GM12878 (cell line): ENCODE measurements around the gene SPAG16. TPM values are rescaled to one million over a fixed set of nuclear protein-coding genes. Genes with fewer than 3 reads are reported as not detected.

Experiments
- ATAC-seq: fragments of 200-7000 bp; cut with Tn5 transposase; 3 replicates; pipeline ENCODE4 v1.9.1; 2020; ENCODE audit warnings: mild to moderate bottlenecking, moderate library complexity
- BruUV-seq: library from RNA; stranded (reverse); fragments of 400-500 nt; replicated peaks from 2 replicates; lab custom pipeline; 2021; lab: Mats Ljungman, UMichigan
- CTCF ChIA-PET: fragments of 300-600 bp; sonication (Branson Sonifier 250); formaldehyde crosslinking; extraction: SDS; loops from one replicate; lab custom pipeline; 2021; ENCODE audit warnings: inconsistent platforms; lab: Yijun Ruan, JAX
- POLR2A ChIA-PET: fragments of 350-600 bp; formaldehyde crosslinking; extraction: SDS; loops from one replicate; lab custom pipeline; 2021; ENCODE audit warnings: inconsistent platforms; lab: Charles Lee
- RAD21 ChIA-PET: fragments of 300-600 bp; sonication (Branson Sonifier 250); formaldehyde crosslinking; loops from one replicate; lab custom pipeline; 2023; ENCODE audit warnings: antibody characterized with exemption; ENCODE audit not compliant: unreplicated experiment; lab: Charles Lee
- SMC1A ChIA-PET: fragments of 300-600 bp; sonication (Branson Sonifier 250); formaldehyde crosslinking; loops from one replicate; lab custom pipeline; 2023; ENCODE audit not compliant: unreplicated experiment, uncharacterized antibody; lab: Charles Lee
- DNase-seq: peaks from one replicate; pipeline ENCODE4 v3.0.0-alpha.2; 2011; ENCODE audit warnings: low read depth, low spot score
- FAIRE-seq: peaks from 3 replicates; lab custom pipeline; 2011; peaks lifted over from hg19 to GRCh38; lab: Jason Lieb, UNC
- H2AFZ ChIP-seq: 2 replicates; pipeline ENCODE4 v1.6.0; 2011; ENCODE audit warnings: low read depth, low read length, control low read depth; ENCODE audit not compliant: control insufficient read depth
- H3K27ac ChIP-seq: 2 replicates; pipeline ENCODE4 v1.5.1; 2011; ENCODE audit warnings: control low read depth; ENCODE audit not compliant: control insufficient read depth, insufficient read depth
- H3K27me3 ChIP-seq, 2 experiments: replicated peaks in 1 of 2; 2 replicates each; pipeline versions ENCODE4 v1.6.0 to v1.6.1; 2011; ENCODE audit warnings: low read length in 1 of 2; ENCODE audit not compliant: control insufficient read depth in 2 of 2, insufficient read depth in 2 of 2
- H3K36me3 ChIP-seq, 2 experiments: 2 replicates each; pipeline ENCODE4 v1.5.1; 2011; ENCODE audit warnings: low read length in 1 of 2; ENCODE audit not compliant: control insufficient read depth in 2 of 2, insufficient read depth in 2 of 2
- H3K4me1 ChIP-seq: 2 replicates; pipeline ENCODE4 v1.6.1; 2011; ENCODE audit warnings: mild to moderate bottlenecking, low read length, moderate library complexity, mixed read lengths; ENCODE audit not compliant: control insufficient read depth, insufficient read depth
- H3K4me2 ChIP-seq: 2 replicates; pipeline ENCODE4 v1.6.0; 2011; ENCODE audit warnings: control low read depth; ENCODE audit not compliant: control insufficient read depth, insufficient read depth
- H3K4me3 ChIP-seq: fragments of 200-600 bp; sonication (generic); 2 replicates; pipeline ENCODE4 v1.5.1; 2016
- H3K79me2 ChIP-seq: 2 replicates; pipeline ENCODE4 v1.6.0; 2011; ENCODE audit warnings: low read length; ENCODE audit not compliant: control insufficient read depth, insufficient read depth
- H3K9ac ChIP-seq: 2 replicates; pipeline ENCODE4 v1.8.0; 2011; ENCODE audit warnings: low read length, control low read depth, mixed read lengths; ENCODE audit not compliant: control insufficient read depth, insufficient read depth
- H3K9me3 ChIP-seq: replicated peaks from 3 replicates; pipeline ENCODE4 v1.5.1; 2011; ENCODE audit warnings: mild to moderate bottlenecking, low read length; ENCODE audit not compliant: control insufficient read depth, insufficient read depth
- H4K20me1 ChIP-seq: 2 replicates; pipeline ENCODE4 v1.6.0; 2011; ENCODE audit not compliant: control insufficient read depth, insufficient read depth
- CREM ChIP-seq: IDR thresholded peaks from 2 replicates; pipeline ENCODE4 v1.6.1; 2014; ENCODE audit warnings: antibody characterized with exemption, low read depth
- HSF1 ChIP-seq: fragments of 150-350 bp; IDR thresholded peaks from 2 replicates; pipeline ENCODE4 v1.6.1; 2014; ENCODE audit warnings: mild to moderate bottlenecking, low read depth, low read length
- NR2C2 ChIP-seq: IDR thresholded peaks from 2 replicates; pipeline ENCODE4 v1.6.1; 2011; ENCODE audit warnings: borderline replicate concordance, low read depth; ENCODE audit not compliant: control insufficient read depth, insufficient read length
- POLR2A ChIP-seq: IDR thresholded peaks from 2 replicates; pipeline ENCODE4 v1.6.1; 2011; ENCODE audit warnings: low read depth, mild to moderate bottlenecking, low read length
- SP1 ChIP-seq: IDR thresholded peaks from one replicate; pipeline ENCODE4 v1.6.1; 2011; ENCODE audit warnings: low read depth, low read length
- WGBS: methylation state at CpG from one replicate; pipeline ENCODE4 v1.1.6; 2016; ENCODE audit warnings: low lambda C conversion rate; ENCODE audit not compliant: insufficient replicate concordance, insufficient coverage; ENCODE audit errors: missing lambda C conversion rate; 5-methylcytosine and 5-hydroxymethylcytosine counted together
- in situ Hi-C: fragments of 300-500 bp; cut with MboI; formaldehyde crosslinking; loops from 9 replicates; pipeline ENCODE4 v1.14.3; 2018; ENCODE audit warnings: mixed read lengths
- intact Hi-C: fragments of 100-400 bp; cut with micrococcal nuclease; formaldehyde crosslinking; loops from one replicate; pipeline ENCODE4 v1.14.2; 2022; ENCODE audit not compliant: unreplicated experiment
- polyA plus RNA-seq, 11 experiments: library from polyadenylated mRNA; depleted of rRNA in 4 of 11; unstranded in 6 of 11; stranded (reverse) in 5 of 11; fragments of >200 nt; fragmentation: Nextera tagmentation in 4 of 11; fragmentation: Illumina TruSeq in 1 of 11; extraction: Ambion mirVana in 4 of 11; extraction: Trizol in 1 of 11; gene quantifications; 1 replicate in 1 of 11; 2 replicates in 10 of 11; pipeline versions ENCODE4 v1.2.1 to v1.2.3, GENCODE V29; 2011 to 2016; ENCODE audit warnings: inconsistent platforms in 2 of 11, missing spikeins in 2 of 11, low read depth in 1 of 11
- total RNA-seq, 4 experiments: library from RNA; depleted of rRNA in 3 of 4; stranded (reverse); fragments of >200 nt in 3 of 4; fragmentation: Illumina TruSeq in 1 of 4; extraction: Trizol in 1 of 4; gene quantifications; 2 replicates each; pipeline versions ENCODE4 v1.2.1 to v1.2.3, GENCODE V29; 2013 to 2021
- TF ChIP-seq, protein P1 (sequence below): fragments of 450-650 bp; IDR thresholded peaks from 2 replicates; pipeline ENCODE4 v1.6.1; 2017; ENCODE audit warnings: mild to moderate bottlenecking, moderate library complexity

SPAG16 gene
- total and polyA plus RNA-seq, 10 of the 15 experiments (the other 5 are each of a cell fraction or from before 2014, with no cell fraction given) = 6.0 to 25.0 (median 15.2) TPM

DNA sequence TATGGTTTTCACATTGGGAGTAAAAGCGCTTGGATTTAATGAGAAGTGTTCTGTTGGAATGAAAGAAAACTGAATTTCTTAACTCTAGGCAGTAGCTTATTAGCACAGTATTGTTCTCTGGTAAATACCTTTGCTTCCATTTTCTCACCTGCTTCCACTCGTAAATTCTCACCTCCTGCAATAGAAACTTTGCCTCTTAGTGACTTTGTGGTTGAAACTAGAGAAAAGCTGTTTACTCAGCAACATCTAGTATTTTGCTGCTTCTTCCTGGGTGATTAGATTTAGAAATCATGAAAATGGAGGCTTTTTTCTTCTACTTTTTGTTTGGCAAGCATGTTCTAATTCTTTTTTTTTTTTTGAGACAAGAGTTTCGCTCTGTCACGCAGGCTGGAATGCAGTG is 385.4 kb downstream of the SPAG16 start:
- ChIA-PET RAD21 (no interaction called here), POLR2A (no interaction called here), CTCF (interaction anchor here (0.7 to 1.5 kb wide), 3 partner anchors 22 to 892 kb away, joined by 3 read pairs; no protein-coding TSS in a partner anchor), SMC1A (no interaction called here)
- WGBS = 55% methylated on average over 4 of the region's 4 CpGs
- FAIRE-seq = no peak
- Histone ChIP-seq H3K27me3 (no peaks in the 10 kb centered on the region), H3K4me3 (no peak overlapping the region), H3K27ac (no peak overlapping the region), H3K4me2 (no peak overlapping the region), H3K79me2 (no peaks in the 10 kb centered on the region), H4K20me1 (no peaks in the 10 kb centered on the region), H3K4me1 (no peaks in the 10 kb centered on the region), H3K36me3 (no peaks in the 10 kb centered on the region), H2AFZ (no peak overlapping the region), H3K9ac (no peak overlapping the region), H3K9me3 (no peaks in the 10 kb centered on the region; the same call in 1 of the 3 replicates)
- no TSS peak for BruUV-seq
- TF ChIP-seq, protein P1, sequence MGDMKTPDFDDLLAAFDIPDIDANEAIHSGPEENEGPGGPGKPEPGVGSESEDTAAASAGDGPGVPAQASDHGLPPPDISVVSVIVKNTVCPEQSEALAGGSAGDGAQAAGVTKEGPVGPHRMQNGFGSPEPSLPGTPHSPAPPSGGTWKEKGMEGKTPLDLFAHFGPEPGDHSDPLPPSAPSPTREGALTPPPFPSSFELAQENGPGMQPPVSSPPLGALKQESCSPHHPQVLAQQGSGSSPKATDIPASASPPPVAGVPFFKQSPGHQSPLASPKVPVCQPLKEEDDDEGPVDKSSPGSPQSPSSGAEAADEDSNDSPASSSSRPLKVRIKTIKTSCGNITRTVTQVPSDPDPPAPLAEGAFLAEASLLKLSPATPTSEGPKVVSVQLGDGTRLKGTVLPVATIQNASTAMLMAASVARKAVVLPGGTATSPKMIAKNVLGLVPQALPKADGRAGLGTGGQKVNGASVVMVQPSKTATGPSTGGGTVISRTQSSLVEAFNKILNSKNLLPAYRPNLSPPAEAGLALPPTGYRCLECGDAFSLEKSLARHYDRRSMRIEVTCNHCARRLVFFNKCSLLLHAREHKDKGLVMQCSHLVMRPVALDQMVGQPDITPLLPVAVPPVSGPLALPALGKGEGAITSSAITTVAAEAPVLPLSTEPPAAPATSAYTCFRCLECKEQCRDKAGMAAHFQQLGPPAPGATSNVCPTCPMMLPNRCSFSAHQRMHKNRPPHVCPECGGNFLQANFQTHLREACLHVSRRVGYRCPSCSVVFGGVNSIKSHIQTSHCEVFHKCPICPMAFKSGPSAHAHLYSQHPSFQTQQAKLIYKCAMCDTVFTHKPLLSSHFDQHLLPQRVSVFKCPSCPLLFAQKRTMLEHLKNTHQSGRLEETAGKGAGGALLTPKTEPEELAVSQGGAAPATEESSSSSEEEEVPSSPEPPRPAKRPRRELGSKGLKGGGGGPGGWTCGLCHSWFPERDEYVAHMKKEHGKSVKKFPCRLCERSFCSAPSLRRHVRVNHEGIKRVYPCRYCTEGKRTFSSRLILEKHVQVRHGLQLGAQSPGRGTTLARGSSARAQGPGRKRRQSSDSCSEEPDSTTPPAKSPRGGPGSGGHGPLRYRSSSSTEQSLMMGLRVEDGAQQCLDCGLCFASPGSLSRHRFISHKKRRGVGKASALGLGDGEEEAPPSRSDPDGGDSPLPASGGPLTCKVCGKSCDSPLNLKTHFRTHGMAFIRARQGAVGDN = no peak
- TF ChIP-seq SP1 = no peak
- TF ChIP-seq POLR2A = no peak
- TF ChIP-seq CREM = no peak
- no peak for TF ChIP-seq HSF1
- TF ChIP-seq NR2C2 = no peak
- intact Hi-C loops (no loop called here), in situ Hi-C loops (no loop called here)
- no peak for ATAC-seq
- DNase-seq = no peak
